HG02840 (cell line): Measurements from ENCODE around the gene NFU1.
"Not testable (repeated sequence)": the region's sequence is repeated elsewhere in the genome, so short reads cannot be mapped to it uniquely, and the experiment has no call there.

Experiments
- ATAC-seq: cut with Tn5 transposase; IDR thresholded peaks from one replicate; pipeline ENCODE4 v1.9.1; 2021; ENCODE audit warnings: mild to moderate bottlenecking, moderate library complexity, moderate number of reproducible peaks; ENCODE audit not compliant: unreplicated experiment, low FRiP score

Gene NFU1

DNA sequence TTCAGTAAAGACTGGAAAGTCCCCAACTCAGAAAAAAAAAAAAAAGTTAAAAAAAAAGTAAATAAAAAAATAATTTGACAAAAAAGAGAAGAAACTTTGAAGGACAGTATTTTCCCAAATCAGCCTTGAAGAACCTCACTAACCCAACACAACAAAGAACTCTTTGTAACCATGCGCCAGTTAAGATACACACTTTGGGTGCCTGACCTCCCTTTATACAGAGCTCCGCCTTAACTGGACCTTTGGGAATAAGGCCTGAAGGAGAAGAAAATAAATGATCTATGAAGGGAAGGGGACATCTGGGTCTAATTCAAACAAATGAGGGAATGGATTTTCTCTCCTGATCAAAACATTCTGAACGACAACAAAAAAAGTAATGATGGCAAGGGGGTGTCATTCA, 48.0 kb downstream of the NFU1 start:
- ATAC-seq, result no peak

DNA sequence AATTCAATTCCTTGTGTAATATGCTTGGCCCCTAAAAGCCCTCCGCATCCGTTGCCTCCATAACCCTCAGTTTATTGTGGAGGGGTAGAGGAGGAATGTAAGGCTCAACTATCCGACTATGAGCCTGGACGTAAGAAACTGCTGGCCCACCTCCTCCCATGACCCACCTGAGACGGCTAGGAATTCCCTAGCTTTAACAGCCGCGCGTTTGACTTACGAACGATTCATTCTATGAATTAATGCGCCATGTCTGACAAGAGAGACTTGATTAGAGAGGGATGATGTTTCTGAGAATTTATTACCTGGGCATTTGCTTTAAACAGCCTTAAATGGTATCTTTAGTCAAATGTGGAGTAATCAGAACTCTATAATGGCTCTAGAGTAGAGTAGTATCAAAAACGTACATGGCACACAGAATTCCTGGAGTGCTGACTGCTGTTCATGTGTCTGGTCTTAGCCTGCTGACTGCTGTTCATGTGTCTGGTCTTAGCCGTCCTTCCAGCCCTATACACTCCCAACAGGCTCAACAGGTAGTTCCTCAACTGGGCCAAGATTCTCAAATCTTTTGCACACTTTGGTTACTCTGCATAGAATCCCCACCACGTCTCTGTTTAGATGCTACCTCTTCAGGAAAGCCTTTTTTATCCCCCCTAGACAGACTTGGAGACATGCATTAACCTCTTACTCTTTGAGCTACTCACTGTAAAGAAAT, 49.3 kb downstream of the NFU1 start:
- ATAC-seq, result no peak

DNA sequence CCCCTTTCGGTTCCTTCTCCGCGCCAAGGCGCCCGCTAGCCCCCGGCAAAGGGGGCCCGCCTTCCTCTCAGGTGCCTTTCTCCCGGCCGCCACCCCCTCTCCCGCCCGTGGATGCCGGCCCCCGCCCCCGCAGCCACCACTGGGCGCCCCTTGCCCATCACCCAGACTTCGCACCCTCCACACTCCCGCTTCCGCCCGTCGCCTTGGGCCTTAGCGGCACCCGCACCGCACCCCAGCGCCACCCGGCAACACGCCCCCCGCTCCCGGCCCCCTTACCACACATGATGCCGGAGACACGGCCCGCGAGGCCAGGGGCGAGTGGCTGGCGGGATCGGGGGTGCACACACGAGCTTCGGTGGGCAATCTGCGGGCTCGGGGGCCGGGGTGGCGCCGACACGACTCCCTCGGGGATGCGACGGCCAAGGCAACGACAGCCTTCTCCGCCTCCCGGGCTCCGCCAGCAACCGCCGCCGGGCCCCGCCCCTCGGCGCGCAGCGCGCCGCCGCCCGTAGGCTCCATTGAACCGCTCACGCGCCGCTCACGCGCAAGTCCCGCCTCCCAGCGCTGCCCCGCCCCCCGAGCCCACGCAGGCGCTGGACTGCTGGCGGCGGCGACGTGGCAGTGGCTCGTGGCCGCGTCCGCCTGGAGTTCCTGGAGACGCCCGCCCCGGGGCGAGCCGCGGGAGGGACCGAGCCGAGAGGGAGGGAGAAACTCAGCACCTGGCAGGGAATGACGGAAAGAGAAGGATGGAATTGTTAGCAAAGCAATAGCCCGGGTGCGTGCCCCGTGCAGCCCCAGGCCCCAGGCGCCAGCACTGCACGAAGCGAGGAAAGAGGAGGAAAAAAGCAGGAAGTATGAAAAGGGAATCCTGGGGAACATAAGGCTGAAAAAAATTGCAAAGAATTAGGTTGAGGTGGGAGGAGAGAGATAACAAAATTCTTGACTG, 50.2 kb downstream of the NFU1 start, which contains the start of gene GFPT1:
TSS of gene GFPT1 (minus strand) at position 439 of the 946 bp plus-strand sequence. CDS start at position 283, 156 bp downstream.
- ATAC-seq, result peak; percentile 84

DNA sequence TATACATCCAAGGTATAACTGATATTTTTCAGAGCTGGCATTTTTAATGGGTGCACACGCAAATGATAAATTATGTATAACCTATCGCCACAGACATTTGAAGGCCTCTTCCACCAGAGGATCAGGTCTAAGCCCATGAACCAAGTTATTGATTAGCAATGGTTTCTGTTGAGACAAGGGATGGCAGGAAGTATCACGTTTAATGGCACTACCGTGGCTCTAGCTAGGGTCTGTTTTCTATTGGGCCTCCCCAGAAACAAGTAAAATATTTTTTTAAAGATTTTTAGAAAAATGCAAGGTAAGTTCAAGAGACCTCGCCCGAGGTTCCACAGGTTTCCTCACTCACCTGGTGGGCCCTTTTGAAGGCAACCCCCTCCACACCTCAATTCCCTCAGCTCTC, 50.9 kb downstream of the NFU1 start:
- ATAC-seq, result peak; percentile 14

DNA sequence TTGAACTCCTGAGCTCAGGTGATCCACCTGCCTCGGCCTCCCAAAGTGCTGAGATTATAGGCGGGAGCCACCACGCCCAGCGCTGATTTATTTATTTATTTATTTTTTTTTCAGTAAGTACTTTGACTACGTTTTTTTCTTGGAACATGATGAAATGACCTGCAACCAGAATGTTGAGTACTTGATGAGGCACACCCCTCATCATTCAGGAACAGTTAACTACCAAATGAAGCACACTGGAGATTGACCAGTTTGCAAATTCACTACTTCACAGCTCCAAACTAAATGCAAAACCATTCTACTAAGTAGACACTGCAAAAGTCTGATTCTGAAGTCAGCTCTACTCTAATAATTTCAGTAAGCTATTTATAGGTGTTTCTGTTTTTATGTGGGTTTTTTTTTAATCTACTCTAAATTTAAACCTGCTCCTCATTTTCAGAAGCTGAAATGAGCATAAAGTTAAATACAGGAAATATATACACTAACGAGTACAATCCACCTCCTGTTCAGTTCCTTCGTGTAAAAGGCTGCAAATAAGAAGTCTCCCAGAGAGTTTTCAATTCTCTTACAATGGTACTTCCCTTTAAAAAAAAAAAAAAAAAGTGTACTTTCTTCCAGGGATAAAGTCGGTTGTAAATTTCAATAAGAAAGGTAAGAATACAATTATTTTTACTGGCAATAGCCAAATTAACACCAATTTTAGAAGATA, 51.6 kb downstream of the NFU1 start:
- no peak for ATAC-seq

DNA sequence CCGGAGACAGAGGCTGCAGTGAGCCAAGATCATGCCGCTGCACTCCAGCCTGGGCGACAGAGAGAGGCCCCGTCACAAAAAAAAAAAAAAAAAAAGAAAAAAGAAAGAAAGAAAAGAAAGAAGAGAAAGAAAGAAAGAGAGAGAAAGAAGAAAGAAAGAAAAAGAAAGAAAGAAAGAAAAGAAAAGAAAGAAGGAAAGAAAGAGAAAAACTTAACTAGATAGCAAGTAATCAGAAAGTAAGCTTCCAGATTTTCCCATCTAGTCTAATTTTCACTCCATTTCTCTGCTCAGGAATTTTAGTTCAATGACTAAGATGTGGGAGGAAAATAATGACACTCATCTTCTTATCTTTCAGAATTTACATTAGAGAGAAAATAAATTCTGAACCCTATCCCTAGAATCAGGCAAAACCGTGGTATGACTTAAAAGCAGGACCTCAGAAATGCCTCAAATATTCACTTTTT, 52.6 kb downstream of the NFU1 start:
- no peak for ATAC-seq

DNA sequence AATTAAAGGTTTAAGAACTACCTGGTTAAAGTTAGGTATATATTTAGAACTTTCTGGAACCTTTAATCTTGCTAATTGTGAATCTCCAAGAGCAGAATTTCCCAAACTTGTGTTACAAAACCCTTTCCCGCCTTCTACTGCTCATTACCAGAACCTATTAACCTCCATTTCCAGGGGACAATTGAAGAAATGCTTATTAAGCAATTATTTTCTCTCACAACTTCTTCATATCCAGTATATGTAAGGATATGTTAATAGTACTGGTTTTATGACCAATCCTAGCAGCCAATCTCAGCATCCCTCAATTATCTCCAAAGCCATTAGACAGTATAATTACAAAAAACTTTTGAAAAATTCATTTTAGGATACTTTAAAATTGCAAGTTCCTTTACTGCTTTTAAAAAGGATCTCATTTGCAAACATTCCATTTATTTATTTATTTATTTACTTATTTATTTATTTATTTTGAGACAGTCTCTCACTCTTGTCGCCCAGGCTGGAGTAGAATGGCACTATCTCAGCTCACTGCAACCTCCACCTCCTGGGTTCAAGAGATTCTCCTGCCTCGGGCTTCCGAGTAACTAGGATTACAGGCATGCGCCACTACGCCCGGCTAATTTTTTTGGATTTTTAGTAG, 53.9 kb downstream of the NFU1 start:
- no peak for ATAC-seq

DNA sequence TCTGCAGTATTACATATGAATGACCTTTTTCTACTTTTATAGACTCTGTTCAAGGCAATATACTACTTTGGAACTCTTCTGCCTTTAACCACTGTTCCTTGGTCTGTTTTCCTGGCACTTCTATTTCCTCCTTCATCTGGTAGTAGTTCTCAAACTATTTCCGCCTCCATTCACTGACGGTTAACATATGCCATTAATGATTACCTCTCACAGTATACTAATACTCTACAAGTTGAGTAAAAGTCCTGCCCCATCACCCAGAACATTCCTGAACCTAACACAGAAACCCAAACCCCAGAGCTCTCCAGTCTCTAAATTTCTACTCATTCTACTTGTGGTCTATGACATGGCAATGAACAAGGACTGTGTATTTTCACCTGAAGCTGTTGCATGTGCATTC, 54.7 kb downstream of the NFU1 start:
- ATAC-seq, result no peak

DNA sequence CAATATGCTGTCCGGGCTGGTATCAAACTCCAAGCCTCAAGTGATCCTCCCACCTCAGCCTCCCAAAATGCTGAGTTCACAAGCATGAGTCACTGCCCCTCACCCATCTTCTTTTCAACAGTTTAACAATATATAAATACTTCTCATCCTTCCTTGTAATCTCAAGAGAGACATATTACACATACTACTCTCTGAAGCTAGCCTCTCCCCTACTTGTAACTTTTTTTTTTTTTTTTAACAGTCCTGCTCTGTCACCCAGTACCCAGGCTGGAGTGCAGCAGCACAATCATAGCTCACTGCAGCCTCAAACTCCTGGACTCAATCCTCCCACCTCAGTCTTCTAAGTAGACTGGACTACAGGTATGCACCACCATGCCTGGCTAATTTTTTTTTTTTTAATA, 55.9 kb downstream of the NFU1 start:
- ATAC-seq, result no peak

DNA sequence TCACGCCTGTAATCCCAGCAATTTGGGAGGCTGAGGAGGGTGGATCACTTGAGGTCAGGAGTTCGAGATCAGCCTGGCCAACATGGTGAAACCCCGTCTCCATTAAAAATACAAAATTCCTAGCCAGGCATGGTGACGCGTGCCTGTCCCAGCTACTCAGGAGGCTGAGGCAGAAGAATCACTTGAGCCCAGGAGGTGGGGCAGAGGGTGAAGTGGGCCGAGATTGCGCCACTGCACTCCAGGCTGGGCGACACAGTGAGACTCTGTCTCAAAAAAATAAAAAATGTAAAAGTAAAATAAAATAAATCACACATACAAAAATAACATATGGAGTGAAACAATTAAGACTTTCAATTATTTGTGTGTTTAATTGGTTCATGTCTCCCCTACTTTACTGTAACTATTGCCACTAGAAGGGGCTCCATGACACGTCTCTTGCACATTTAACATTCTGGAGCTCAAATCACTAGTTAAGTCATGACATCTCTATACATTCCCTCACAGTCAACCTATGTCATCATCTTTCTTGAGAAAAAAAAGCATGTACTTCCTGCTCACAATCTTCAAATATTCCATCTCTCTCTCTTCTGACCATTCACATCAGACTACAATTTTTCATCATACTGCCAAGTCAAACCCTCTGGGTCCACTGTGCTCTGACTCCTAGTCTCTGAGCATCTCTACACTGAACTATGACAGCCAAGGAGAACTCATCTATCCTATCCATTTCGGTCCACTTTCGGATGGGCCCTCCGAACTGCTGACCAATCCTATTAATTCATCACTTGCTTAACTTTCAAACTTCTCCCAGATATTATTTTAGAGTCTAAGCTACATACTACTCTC, 56.9 kb downstream of the NFU1 start:
- ATAC-seq, result no peak

DNA sequence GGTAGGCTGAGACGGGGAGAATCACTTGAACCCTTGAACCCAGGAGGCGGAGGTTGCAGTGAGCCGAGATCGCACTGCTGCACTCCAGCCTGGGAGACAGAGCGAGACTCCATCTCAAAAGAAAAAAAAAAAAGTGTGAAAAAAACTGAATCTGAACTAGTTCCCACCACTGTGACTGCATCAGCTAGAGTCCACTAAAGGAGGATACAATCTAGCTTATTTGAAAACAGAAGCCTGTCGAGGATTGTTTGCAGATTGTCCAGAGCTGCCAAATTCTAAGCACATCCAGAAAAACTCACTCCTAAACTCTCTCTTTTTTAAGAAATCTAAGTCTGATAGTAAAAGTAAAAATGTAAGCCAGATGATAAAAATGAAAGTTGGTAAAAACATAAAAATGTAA, 60.8 kb downstream of the NFU1 start:
- ATAC-seq, result no peak

DNA sequence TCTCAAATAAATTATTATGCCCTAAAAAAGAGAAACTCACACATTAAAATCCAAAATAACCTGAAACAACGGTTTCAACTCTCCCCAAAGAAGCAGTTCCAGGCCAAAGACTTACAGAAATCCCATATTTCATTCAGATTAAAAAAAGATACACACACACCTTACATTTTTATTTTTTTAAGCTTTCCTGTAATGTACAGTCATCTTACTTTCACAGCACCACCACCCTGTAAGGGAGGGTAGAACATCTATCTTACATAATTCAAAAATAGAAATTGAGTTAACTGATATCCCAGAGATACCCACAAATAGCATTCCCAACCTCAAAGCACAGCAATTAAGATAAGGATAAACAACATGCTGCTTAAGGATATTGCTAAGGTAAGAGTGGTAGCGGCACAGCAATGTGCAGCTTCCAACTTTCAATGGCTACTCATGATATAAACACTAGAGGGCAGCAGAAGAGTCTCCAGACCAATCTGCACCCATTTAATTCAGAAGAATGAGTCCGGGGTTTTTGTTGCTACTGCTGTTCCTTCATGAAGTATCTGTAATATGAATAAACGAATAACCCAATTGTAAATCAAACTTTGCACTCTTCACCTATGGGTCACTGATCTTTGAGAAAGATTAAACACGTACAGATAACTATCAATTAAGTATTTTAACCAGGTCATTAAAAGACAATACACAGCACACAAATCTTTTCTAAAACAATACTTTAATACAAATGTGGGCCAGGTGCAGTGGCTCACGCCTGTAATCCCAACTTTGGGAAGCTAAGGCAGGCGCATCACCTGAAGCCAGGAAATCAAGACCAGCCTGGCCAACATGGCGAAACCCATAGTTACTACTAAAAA, 61.5 kb downstream of the NFU1 start:
- ATAC-seq, result no peak

DNA sequence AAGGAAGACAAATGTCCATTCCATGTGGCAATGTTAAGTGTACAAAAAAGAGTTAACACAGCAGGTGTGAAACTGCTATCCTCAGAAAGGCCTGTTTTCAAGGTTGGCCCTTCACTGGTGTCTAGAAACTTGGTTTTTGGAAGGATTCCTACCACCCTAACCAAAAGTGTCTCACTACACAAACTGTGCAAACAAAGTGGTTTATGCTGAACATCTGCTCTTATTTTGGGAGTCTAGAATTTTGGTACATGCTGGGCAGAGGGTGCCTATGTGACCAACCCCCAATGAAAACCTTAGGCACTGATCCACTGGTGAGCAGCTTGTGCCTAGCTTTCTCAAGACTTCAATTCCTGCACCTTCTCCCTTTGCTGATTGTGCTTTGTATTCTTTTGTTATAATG, 64.5 kb downstream of the NFU1 start:
- no peak for ATAC-seq

DNA sequence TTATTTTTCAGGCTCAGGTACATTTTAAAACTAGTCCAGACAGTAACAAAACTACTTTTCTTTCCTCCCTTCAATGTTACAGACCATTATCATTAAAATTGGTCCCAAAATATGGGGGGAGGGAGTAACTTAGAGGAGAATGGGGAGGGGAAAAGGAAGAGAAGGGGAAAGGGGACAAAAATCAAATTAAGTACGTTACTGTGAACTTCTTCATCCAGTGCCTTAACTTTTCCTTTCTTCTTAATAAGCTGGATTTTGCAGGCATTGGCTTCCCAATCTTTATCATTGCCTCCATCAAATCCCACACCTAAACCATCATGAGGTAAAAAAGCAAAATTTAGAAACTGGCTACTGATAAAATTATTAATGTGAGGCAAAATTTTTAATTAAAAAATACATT, 67.4 kb downstream of the NFU1 start:
- no peak for ATAC-seq

DNA sequence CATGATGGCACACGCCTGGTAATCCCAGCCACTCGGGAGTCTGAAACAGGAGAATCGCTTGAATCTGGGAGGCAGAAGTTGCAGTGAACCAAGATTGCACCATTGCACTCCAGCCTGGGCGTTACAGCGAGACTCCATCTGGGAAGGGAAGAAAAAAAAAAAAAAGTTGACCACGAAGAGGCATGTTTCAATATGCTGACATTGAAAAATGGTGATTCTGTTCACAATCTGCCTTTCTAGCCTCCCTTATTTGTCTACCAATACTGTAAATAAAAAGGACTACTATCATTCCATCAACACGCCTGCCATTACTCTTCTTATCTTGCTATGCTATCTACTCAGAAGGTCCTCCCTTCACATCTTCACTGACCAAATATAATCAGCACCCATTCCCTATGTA, 68.6 kb downstream of the NFU1 start:
- no peak for ATAC-seq

DNA sequence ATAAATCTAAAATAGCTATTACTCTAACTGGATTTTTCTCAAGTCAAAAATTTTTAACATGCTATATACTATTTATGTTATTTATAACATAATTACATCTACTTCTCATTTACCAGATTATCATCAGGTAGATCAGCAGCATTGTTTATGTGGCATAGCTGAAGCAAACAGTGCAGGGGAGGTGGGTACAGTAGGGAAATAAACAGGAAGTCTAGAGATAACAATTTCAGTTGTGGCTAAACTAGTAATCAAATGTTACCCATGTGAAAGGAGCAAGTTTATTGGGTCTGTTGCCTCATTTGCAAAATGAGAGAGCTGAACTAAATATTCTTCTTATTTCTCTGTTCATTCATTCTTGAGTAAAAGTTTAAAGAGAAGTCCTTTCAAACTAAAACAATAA, 77.9 kb downstream of the NFU1 start:
- ATAC-seq, result no peak

DNA sequence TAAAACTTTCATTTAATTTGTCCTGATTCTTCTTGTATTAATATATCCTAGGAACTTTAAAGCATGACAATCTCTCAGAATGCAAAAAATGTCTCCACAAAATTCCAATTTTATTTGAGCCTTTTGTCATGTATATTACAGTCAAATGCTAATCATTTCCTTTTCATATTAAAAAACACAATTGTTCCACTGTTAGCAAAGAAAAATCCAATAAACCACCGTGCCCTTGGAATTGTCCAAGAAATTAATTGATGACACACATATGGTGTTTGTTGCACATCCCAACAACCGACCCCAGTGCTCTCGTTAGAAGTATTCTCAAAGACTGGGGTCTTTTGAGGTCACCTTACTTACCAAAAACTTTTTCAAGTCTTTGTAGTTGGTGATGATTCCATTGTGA, 78.3 kb downstream of the NFU1 start:
- ATAC-seq, result no peak

DNA sequence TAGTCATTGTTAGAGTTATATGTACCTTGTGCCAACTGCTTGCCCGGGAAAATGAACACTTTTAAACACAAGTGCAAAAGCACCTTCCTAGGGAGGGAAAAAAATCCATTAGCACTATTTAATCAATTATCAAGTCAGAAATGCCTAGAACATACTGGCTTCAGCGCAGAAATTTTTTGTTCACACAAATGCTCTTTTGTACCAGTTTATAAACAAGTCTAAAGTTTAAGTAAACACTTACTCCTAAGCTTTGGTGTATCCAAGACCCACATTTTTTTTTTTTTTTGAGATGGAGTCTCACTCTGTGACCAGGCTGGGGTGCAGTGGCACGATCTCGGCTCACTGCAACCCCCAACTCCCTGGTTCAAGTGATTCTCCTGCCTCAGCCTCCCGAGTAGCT, 80.8 kb downstream of the NFU1 start:
- ATAC-seq, result no peak

DNA sequence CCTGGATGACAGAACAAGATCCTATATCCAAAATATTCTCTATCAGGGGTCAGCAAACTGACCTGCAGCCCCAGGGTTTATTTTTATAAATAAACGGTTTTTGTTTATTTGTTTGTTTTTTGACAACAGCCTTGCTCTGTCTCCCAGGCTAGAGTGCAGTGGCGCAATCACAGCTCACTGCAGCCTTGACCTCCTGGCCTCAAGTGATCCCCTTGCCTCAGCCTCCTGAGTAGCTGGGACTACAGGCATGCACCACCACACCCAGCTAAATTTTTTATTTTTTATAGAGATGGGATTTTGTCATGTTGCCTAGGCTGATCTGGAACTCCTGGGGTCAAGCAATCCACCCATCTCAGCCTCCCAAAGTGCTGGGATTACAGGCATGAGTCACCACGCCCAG, 82.3 kb downstream of the NFU1 start:
- ATAC-seq, result not testable (repeated sequence)
